A549 treated with DMSO at 1 μM for 4 hours (cell line): ENCODE data around the gene RAPGEF2. TPM values are rescaled to one million over a fixed set of nuclear protein-coding genes. Genes with fewer than 3 reads are reported as not detected.

Source experiments
- total RNA-seq: library from RNA; stranded (reverse); fragments of 200-300 nt; extraction: Qiagen RNA extraction; gene quantifications from 5 replicates; pipeline ENCODE4 v1.2.3, GENCODE V29; 2022; ENCODE audit warnings: low read depth

Gene RAPGEF2
- 11.9 to 15.5 TPM (median 14.4 TPM) in 5 replicates for total RNA-seq

GRCh38 chr4:159102622-159103383 is at the start of gene RAPGEF2:
Gene RAPGEF2, plus strand, starts transcription at chr4:159103079. Its CDS starts 1,084 bp downstream, at chr4:159104163.

